Activated CD4-positive, alpha-beta memory T cell treated with anti-CD3 and anti-CD28 coated beads, Interleukin-2, amount 10 ng/mL, durations not matched to agents 7 days and 5 days (primary cell): ENCODE measurements around the gene SEC22A. TPM values are rescaled to one million over a fixed set of nuclear protein-coding genes. Genes with fewer than 3 reads are reported as not detected.

ENCODE experiments used
- total RNA-seq, 2 experiments: library from RNA; stranded (reverse); gene quantifications; one replicate each; pipeline ENCODE4 v1.2.3, GENCODE V29; 2021

The SEC22A gene
- total RNA-seq, 2 experiments from 2014 or later: 18.0 to 18.6 TPM

Other genes starting within 250 kb of the SEC22A start
- gene SEMA5B, start 174.2 kb upstream of the SEC22A start, total RNA-seq: under 1 TPM in 1 of 2 experiments, not detected in 1; 0.30 TPM
- 10 to 100 TPM; 10.1 to 13.5 TPM for gene PDIA5, start 134.9 kb upstream of the SEC22A start, total RNA-seq
- not detected for gene ADCY5, start 247.1 kb downstream of the SEC22A start, total RNA-seq